K562 (cell line): ENCODE data around the gene PHLDB1. TPM values are rescaled to one million over a fixed set of nuclear protein-coding genes. Genes with fewer than 3 reads are reported as not detected.
A peak's percentile ranks its signal among the peaks of the same experiment; 100 is the strongest.

Experiments
- CCNT2 ChIP-seq: IDR thresholded peaks from 2 replicates; pipeline ENCODE4 v1.6.1; 2011; ENCODE audit warnings: borderline replicate concordance, low read depth, mild to moderate bottlenecking, moderate library complexity, mixed read lengths, low read length; ENCODE audit not compliant: insufficient read length; ENCODE audit errors: extremely low read depth
- CREB1 ChIP-seq, 2 experiments: sonication (generic) in 1 of 2; formaldehyde crosslinking in 1 of 2; IDR thresholded peaks; 2 replicates each; pipeline versions ENCODE4 v1.6.1 to v1.8.0; 2012 to 2022; ENCODE audit warnings: inconsistent platforms in 1 of 2, mild to moderate bottlenecking in 1 of 2, missing genetic modification reagents in 1 of 2, moderate library complexity in 1 of 2
- ETV1 ChIP-seq: fragments of 450-650 bp; conservative IDR thresholded peaks from 2 replicates; pipeline ENCODE4 v1.6.1; 2016; ENCODE audit warnings: missing genetic modification characterization, control low read depth, low read depth, missing compliant biosample characterization
- HNRNPLL ChIP-seq: fragments of 200-400 bp; formaldehyde crosslinking; IDR thresholded peaks from 2 replicates; pipeline ENCODE4 v1.6.1; 2017; ENCODE audit warnings: low read length, low read depth, mild to moderate bottlenecking; ENCODE audit not compliant: poor library complexity, severe bottlenecking
- POLR2AphosphoS5 ChIP-seq: IDR thresholded peaks from 2 replicates; pipeline ENCODE4 v1.6.1; 2011; ENCODE audit warnings: mild to moderate bottlenecking, low read depth, low read length, moderate library complexity; ENCODE audit not compliant: control insufficient read depth, insufficient read depth
- PTBP1 ChIP-seq: fragments of 200-400 bp; formaldehyde crosslinking; IDR thresholded peaks from 2 replicates; pipeline ENCODE4 v1.6.1; 2017; ENCODE audit warnings: low read depth, low read length
- SAP30 ChIP-seq: fragments of 200-600 bp; sonication (generic); IDR thresholded peaks from 2 replicates; pipeline ENCODE4 v1.6.1; 2012; ENCODE audit warnings: borderline replicate concordance, low read depth, mild to moderate bottlenecking, moderate library complexity, low read length, control low read depth, inconsistent platforms; ENCODE audit not compliant: insufficient read depth, poor library complexity, severe bottlenecking
- SIX5 ChIP-seq, 2 experiments: IDR thresholded peaks; 2 replicates each; pipeline ENCODE4 v1.6.1; 2011; ENCODE audit warnings: low read length in 2 of 2, borderline replicate concordance in 1 of 2, low read depth in 1 of 2, mild to moderate bottlenecking in 1 of 2, moderate library complexity in 1 of 2; ENCODE audit not compliant: insufficient read depth in 1 of 2
- SMARCE1 ChIP-seq: fragments of 450-650 bp; IDR thresholded peaks from 2 replicates; pipeline ENCODE4 v1.7.1; 2016; ENCODE audit warnings: mild to moderate bottlenecking
- TCFL5 ChIP-seq: fragments of 250-450 bp; sonication (Bioruptor Pico); conservative IDR thresholded peaks from 2 replicates; pipeline ENCODE4 v1.6.1; 2021; ENCODE audit warnings: mild to moderate bottlenecking, moderate library complexity, matching md5 sums
- THRAP3 ChIP-seq: fragments of 450-650 bp; IDR thresholded peaks from 2 replicates; pipeline ENCODE4 v1.6.1; 2016; ENCODE audit warnings: mild to moderate bottlenecking, inconsistent platforms, borderline replicate concordance
- ZFP30 ChIP-seq: fragments of 250-450 bp; sonication (Bioruptor Pico); IDR thresholded peaks from 2 replicates; pipeline ENCODE4 v1.8.0; 2022; ENCODE audit warnings: moderate library complexity, mild to moderate bottlenecking, inconsistent platforms, borderline replicate concordance
- ZFP36 ChIP-seq: fragments of 150-350 bp; IDR thresholded peaks from 2 replicates; pipeline ENCODE4 v1.6.1; 2018; ENCODE audit warnings: low read length, low read depth; ENCODE audit not compliant: partially characterized antibody
- ZNF77 ChIP-seq: fragments of 250-450 bp; sonication (Bioruptor Pico); IDR thresholded peaks from 2 replicates; pipeline ENCODE4 v1.5.0; 2020
- polyA plus RNA-seq, 8 experiments: library from polyadenylated mRNA; depleted of rRNA in 4 of 8; stranded (reverse) in 5 of 8; unstranded in 3 of 8; fragments of >200 nt; fragmentation: Nextera tagmentation in 2 of 8; fragmentation: Illumina TruSeq in 1 of 8; extraction: Ambion mirVana in 2 of 8; extraction: Trizol in 1 of 8; gene quantifications; 2 replicates each; pipeline versions ENCODE4 v1.2.1 to v1.2.3, GENCODE V29; 2011 to 2014; ENCODE audit warnings: inconsistent platforms in 1 of 8, missing spikeins in 1 of 8
- total RNA-seq, 7 experiments: library from RNA; depleted of rRNA in 6 of 7; stranded (reverse); fragments of >200 nt in 6 of 7; fragmentation: Illumina TruSeq in 2 of 7; extraction: Trizol in 2 of 7; gene quantifications; 2 replicates each; pipeline versions ENCODE4 v1.2.1 to v1.2.3, GENCODE V29; 2011 to 2021; ENCODE audit warnings: low replicate concordance in 1 of 7
- TF ChIP-seq, protein P1 (sequence below), 3 experiments: IDR thresholded peaks in 2 of 3; conservative IDR thresholded peaks in 1 of 3; 2 replicates each; pipeline ENCODE4 v1.5.1; 2011 to 2012; ENCODE audit warnings: low read length in 3 of 3, mild to moderate bottlenecking in 3 of 3, control low read depth in 2 of 3, improper control_type of control experiment in 1 of 3, inconsistent platforms in 1 of 3, low read depth in 1 of 3, mixed read lengths in 1 of 3, moderate library complexity in 1 of 3; ENCODE audit not compliant: insufficient read depth in 2 of 3
- TF ChIP-seq, protein P2 (sequence below): sonication (generic); formaldehyde crosslinking; IDR thresholded peaks from 2 replicates; pipeline ENCODE4 v1.8.0; 2022; ENCODE audit warnings: mild to moderate bottlenecking, missing genetic modification reagents
- TF ChIP-seq, protein P3 (sequence below): fragments of 450-650 bp; formaldehyde crosslinking; IDR thresholded peaks from 2 replicates; pipeline ENCODE4 v1.4.0; 2020; ENCODE audit warnings: mild to moderate bottlenecking, mixed read lengths

Gene PHLDB1
- total and polyA plus RNA-seq, 9 of the 15 experiments (the other 6 are each of a cell fraction or from before 2014, with no cell fraction given) = 2.0 to 28.7 (median 16.2) TPM

DNA sequence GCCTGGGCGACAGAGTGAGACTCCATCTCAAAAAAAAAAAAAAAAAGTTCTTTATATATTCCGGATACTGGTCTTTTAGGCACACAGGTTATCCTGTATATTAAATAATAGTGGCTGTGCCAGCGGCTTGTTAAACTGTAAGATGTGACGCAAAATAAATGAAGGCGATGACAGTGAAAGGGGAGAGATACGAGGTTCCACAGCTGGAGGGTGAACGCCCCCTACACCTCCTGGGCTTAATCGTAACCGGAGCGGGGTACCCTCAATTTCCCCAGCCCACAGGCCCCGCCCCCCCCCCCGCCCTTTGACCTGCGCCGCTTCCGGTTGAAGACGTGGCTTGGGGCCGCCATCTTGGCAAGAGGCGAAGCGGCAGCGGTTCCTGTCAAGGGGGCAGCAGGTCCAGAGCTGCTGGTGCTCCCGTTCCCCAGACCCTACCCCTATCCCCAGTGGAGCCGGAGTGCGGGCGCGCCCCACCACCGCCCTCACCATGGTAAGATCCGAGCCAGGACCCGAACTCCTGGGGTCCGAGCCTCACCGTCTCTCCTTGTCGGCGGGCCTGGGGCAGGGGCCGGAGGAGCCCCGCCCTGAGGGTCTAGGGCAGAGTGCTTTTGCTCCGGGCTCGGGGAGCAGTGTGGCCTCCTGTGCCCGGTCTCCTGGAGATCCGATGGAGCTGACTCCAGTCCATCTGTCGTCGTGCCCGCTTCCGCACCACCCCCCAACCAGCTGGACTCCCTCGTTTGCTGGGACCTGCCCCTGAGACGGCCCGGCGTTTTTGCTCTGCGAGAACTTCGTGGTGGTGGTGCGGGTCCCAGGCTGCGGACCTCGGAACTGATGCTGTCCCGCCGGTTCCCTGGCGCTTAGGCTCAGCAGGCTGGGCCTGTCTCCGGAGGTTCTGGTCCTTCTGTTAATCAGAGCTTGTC, 35.1 kb upstream of the PHLDB1 start, which contains the start of gene ARCN1 (continued):
- TF ChIP-seq, protein P1, sequence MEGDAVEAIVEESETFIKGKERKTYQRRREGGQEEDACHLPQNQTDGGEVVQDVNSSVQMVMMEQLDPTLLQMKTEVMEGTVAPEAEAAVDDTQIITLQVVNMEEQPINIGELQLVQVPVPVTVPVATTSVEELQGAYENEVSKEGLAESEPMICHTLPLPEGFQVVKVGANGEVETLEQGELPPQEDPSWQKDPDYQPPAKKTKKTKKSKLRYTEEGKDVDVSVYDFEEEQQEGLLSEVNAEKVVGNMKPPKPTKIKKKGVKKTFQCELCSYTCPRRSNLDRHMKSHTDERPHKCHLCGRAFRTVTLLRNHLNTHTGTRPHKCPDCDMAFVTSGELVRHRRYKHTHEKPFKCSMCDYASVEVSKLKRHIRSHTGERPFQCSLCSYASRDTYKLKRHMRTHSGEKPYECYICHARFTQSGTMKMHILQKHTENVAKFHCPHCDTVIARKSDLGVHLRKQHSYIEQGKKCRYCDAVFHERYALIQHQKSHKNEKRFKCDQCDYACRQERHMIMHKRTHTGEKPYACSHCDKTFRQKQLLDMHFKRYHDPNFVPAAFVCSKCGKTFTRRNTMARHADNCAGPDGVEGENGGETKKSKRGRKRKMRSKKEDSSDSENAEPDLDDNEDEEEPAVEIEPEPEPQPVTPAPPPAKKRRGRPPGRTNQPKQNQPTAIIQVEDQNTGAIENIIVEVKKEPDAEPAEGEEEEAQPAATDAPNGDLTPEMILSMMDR (IDR thresholded peaks at IDR 0.05 in 2 of 3, conservative IDR thresholded peaks at IDR 0.05 in 1 of 3; ENCODE audit: insufficient read depth in 2 of 3, low read depth in 1 of 3, low read length in 3 of 3) = no peak
- TF ChIP-seq ZFP36 (no peak), ZFP30 (CRISPR knock-in tag) (no peak), POLR2AphosphoS5 (peak; percentile 77), ETV1 (tag) (peak; percentile 58), TCFL5 (CRISPR knock-in tag) (no peak), SAP30 (peak; percentile 53), HNRNPLL (peak; percentile 27), CCNT2 (peak; percentile 17), SIX5 (IDR thresholded peaks at IDR 0.05; ENCODE audit: borderline replicate concordance in 1 of 2, insufficient read depth in 1 of 2, low read depth in 1 of 2, low read length in 2 of 2) (no peak), SMARCE1 (no peak), ZNF77 (CRISPR knock-in tag) (no peak), PTBP1 (no peak), CREB1 (IDR thresholded peaks at IDR 0.05) (no peak), CREB1 (CRISPR knock-in tag; IDR thresholded peaks at IDR 0.05) (peak; percentile 54; the same call in 1 of the 2 replicates), THRAP3 (no peak)
- TF ChIP-seq, protein P2, sequence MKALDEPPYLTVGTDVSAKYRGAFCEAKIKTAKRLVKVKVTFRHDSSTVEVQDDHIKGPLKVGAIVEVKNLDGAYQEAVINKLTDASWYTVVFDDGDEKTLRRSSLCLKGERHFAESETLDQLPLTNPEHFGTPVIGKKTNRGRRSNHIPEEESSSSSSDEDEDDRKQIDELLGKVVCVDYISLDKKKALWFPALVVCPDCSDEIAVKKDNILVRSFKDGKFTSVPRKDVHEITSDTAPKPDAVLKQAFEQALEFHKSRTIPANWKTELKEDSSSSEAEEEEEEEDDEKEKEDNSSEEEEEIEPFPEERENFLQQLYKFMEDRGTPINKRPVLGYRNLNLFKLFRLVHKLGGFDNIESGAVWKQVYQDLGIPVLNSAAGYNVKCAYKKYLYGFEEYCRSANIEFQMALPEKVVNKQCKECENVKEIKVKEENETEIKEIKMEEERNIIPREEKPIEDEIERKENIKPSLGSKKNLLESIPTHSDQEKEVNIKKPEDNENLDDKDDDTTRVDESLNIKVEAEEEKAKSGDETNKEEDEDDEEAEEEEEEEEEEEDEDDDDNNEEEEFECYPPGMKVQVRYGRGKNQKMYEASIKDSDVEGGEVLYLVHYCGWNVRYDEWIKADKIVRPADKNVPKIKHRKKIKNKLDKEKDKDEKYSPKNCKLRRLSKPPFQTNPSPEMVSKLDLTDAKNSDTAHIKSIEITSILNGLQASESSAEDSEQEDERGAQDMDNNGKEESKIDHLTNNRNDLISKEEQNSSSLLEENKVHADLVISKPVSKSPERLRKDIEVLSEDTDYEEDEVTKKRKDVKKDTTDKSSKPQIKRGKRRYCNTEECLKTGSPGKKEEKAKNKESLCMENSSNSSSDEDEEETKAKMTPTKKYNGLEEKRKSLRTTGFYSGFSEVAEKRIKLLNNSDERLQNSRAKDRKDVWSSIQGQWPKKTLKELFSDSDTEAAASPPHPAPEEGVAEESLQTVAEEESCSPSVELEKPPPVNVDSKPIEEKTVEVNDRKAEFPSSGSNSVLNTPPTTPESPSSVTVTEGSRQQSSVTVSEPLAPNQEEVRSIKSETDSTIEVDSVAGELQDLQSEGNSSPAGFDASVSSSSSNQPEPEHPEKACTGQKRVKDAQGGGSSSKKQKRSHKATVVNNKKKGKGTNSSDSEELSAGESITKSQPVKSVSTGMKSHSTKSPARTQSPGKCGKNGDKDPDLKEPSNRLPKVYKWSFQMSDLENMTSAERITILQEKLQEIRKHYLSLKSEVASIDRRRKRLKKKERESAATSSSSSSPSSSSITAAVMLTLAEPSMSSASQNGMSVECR (CRISPR knock-in tag) = peak; percentile 76; the same call in 1 of the 2 replicates
- TF ChIP-seq, protein P3, sequence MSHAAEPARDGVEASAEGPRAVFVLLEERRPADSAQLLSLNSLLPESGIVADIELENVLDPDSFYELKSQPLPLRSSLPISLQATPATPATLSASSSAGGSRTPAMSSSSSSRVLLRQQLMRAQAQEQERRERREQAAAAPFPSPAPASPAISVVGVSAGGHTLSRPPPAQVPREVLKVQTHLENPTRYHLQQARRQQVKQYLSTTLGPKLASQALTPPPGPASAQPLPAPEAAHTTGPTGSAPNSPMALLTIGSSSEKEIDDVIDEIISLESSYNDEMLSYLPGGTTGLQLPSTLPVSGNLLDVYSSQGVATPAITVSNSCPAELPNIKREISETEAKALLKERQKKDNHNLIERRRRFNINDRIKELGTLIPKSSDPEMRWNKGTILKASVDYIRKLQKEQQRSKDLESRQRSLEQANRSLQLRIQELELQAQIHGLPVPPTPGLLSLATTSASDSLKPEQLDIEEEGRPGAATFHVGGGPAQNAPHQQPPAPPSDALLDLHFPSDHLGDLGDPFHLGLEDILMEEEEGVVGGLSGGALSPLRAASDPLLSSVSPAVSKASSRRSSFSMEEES = no peak
